Osteocyte (in vitro differentiated cells): ENCODE data around the gene MPLKIP. TPM values are rescaled to one million over a fixed set of nuclear protein-coding genes. Genes with fewer than 3 reads are reported as not detected.

ENCODE experiments used
- DNase-seq: peaks from one replicate; pipeline ENCODE4 v3.0.0; 2021; ENCODE audit warnings: mixed read lengths; ENCODE audit not compliant: unreplicated experiment; ENCODE audit errors: extremely low spot score
- H3K27ac Mint-ChIP-seq: one replicate; pipeline ENCODE4 v1.8.0; 2021; ENCODE audit warnings: mild to moderate bottlenecking, mixed read lengths; ENCODE audit not compliant: unreplicated experiment
- H3K27me3 Mint-ChIP-seq: one replicate; pipeline ENCODE4 v1.8.0; 2021; ENCODE audit warnings: mixed read lengths; ENCODE audit not compliant: unreplicated experiment
- H3K36me3 Mint-ChIP-seq: one replicate; pipeline ENCODE4 v1.8.0; 2021; ENCODE audit warnings: mixed read lengths; ENCODE audit not compliant: unreplicated experiment
- H3K4me1 Mint-ChIP-seq: one replicate; pipeline ENCODE4 v1.8.0; 2021; ENCODE audit warnings: mixed read lengths; ENCODE audit not compliant: unreplicated experiment
- H3K4me3 Mint-ChIP-seq: one replicate; pipeline ENCODE4 v1.8.0; 2021; ENCODE audit warnings: mild to moderate bottlenecking, moderate library complexity, mixed read lengths; ENCODE audit not compliant: unreplicated experiment
- H3K9me3 Mint-ChIP-seq: one replicate; pipeline ENCODE4 v1.8.0; 2021; ENCODE audit warnings: mixed read lengths; ENCODE audit not compliant: unreplicated experiment
- total RNA-seq: library from RNA; stranded (reverse); gene quantifications from 2 replicates; pipeline ENCODE4 v1.2.1, GENCODE V29; 2021
- TF ChIP-seq, protein P1 (sequence below): fragments of 200-600 bp; sonication (generic); IDR thresholded peaks from 2 replicates; pipeline ENCODE4 v1.5.0; 2021; ENCODE audit warnings: antibody characterized with exemption, mild to moderate bottlenecking, moderate library complexity

MPLKIP gene
- total RNA-seq, 1 donor from 2014 or later = 43.4 TPM

DNA sequence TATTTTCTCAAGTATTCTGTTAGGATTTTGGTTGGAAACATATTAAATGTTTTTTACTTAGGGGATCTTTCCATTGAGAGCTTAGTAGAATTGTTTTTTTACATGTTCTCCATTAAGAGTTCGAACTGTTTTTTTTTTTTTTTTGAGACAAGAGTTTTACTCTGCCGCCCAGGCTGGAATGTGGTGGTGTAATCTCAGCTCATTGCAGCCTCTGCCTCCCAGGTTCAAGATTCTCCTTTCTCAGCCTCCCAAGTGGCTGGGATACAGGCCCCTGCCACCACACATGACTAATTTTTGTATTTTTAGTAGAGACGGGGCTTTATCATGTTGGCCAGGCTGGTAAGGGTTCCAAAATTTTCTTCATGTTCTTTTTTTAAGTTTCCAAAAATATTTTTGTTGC lies 33.2 kb downstream of the MPLKIP start:
- Mint-ChIP-seq H3K9me3 (no peaks in the 10 kb centered on the region), H3K27me3 (no peaks in the 10 kb centered on the region), H3K4me1 (peaks cover 3% of the 10 kb centered on the region), H3K36me3 (peaks cover 7% of the 10 kb centered on the region), H3K27ac (peak overlapping the region; percentile 58), H3K4me3 (no peak overlapping the region)
- DNase-seq = no peak
- TF ChIP-seq, protein P1, sequence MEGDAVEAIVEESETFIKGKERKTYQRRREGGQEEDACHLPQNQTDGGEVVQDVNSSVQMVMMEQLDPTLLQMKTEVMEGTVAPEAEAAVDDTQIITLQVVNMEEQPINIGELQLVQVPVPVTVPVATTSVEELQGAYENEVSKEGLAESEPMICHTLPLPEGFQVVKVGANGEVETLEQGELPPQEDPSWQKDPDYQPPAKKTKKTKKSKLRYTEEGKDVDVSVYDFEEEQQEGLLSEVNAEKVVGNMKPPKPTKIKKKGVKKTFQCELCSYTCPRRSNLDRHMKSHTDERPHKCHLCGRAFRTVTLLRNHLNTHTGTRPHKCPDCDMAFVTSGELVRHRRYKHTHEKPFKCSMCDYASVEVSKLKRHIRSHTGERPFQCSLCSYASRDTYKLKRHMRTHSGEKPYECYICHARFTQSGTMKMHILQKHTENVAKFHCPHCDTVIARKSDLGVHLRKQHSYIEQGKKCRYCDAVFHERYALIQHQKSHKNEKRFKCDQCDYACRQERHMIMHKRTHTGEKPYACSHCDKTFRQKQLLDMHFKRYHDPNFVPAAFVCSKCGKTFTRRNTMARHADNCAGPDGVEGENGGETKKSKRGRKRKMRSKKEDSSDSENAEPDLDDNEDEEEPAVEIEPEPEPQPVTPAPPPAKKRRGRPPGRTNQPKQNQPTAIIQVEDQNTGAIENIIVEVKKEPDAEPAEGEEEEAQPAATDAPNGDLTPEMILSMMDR = no peak

- no peak for DNase-seq
- Mint-ChIP-seq H3K4me3 (no peak overlapping the region), H3K27ac (no peak overlapping the region), H3K4me1 (peaks cover 3% of the 10 kb centered on the region), H3K36me3 (peaks cover 14% of the 10 kb centered on the region), H3K9me3 (no peaks in the 10 kb centered on the region), H3K27me3 (no peaks in the 10 kb centered on the region)
- TF ChIP-seq, protein P1 = no peak
Observed at GRCh38 chr7:40099837-40100236, 34.6 kb downstream of the MPLKIP start.

DNA sequence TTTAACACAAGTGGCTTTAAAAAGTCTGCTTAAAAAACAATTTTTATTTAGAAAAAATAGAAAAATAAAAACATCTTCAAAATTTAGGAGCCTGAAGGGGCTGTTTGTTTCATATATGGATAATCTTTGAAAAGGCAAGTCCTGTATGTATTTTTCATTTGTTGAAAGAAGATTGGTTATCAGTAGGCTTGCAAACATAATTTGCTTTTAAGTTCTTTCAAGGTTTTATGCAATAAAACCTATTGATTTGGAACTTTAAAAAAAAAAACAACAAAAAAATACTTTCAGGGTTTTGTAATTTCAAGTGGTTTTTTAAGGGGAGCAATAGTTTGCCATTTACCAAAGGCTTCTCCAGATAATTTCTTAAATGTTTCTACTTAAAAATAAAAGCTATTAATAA lies 35.6 kb downstream of the MPLKIP start:
- H3K27me3 Mint-ChIP-seq = no peaks in the 10 kb centered on the region
- H3K4me1 Mint-ChIP-seq = peaks cover 3% of the 10 kb centered on the region
- TF ChIP-seq, protein P1 = no peak
- no peak overlapping the region for H3K4me3 Mint-ChIP-seq
- no peaks in the 10 kb centered on the region for H3K9me3 Mint-ChIP-seq
- peaks cover 23% of the 10 kb centered on the region for H3K36me3 Mint-ChIP-seq
- no peak for DNase-seq
- no peak overlapping the region for H3K27ac Mint-ChIP-seq

- no peaks in the 10 kb centered on the region for H3K9me3 Mint-ChIP-seq
- no peak overlapping the region for H3K4me3 Mint-ChIP-seq
- H3K27me3 Mint-ChIP-seq = no peaks in the 10 kb centered on the region
- no peak for DNase-seq
- TF ChIP-seq, protein P1 = no peak
- H3K36me3 Mint-ChIP-seq = peaks cover 30% of the 10 kb centered on the region
- no peak overlapping the region for H3K27ac Mint-ChIP-seq
- H3K4me1 Mint-ChIP-seq = peaks cover 3% of the 10 kb centered on the region
Observed at GRCh38 chr7:40097728-40098127, 36.7 kb downstream of the MPLKIP start.

DNA sequence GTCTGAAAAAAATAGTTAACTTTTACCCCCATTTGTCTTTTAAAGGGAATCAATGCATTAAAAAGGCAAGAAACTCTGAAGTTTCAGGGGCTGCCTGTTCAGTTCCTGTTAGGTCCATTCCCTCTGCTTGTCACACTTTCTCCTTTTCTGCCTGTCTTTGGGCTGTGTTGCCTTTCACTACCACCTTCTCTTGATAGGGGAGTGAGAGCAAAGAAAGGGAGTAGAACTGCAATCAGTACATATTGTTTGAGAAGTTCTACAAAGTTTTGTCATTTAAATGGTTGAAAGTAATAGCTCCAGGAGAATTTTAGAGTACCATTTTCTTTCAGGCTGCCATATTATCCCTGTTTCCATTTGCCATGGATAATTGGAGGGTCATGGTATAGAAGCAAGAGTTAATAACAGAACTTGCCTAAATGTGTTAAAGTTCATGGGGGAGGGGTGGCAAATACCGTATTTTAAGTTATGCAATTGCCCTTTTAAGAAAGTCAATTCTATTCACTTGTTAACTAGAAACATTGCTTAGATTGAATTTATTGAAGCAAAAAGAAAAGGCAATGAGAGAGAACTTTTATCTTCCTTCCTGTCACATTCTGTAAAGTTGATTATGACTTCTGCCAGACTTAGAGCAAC lies 38.6 kb downstream of the MPLKIP start:
- H3K27me3 Mint-ChIP-seq = no peaks in the 10 kb centered on the region
- H3K9me3 Mint-ChIP-seq = no peaks in the 10 kb centered on the region
- DNase-seq = no peak
- TF ChIP-seq, protein P1 = no peak
- no peak overlapping the region for H3K27ac Mint-ChIP-seq
- peaks cover 5% of the 10 kb centered on the region for H3K4me1 Mint-ChIP-seq
- peaks cover 38% of the 10 kb centered on the region for H3K36me3 Mint-ChIP-seq
- no peak overlapping the region for H3K4me3 Mint-ChIP-seq
